NOMO-1 treated with DMSO at 0.1 percent for 48 hours (cell line): ENCODE results near the gene LYPD6.

ENCODE experiments used
- DNase-seq: peaks from one replicate; lab custom pipeline; 2025; ENCODE audit not compliant: unreplicated experiment; lab: John Stamatoyannopoulos, UW

The LYPD6 gene

GRCh38 chr2:149346272-149346671, 15.9 kb downstream of the LYPD6 start:
- no peak for DNase-seq

GRCh38 chr2:149348291-149348690, 17.9 kb downstream of the LYPD6 start:
- DNase-seq, result no peak

GRCh38 chr2:149353421-149353820, 23.0 kb downstream of the LYPD6 start:
- no peak for DNase-seq

GRCh38 chr2:149355716-149356422, 25.5 kb downstream of the LYPD6 start:
- no peak for DNase-seq

DNA sequence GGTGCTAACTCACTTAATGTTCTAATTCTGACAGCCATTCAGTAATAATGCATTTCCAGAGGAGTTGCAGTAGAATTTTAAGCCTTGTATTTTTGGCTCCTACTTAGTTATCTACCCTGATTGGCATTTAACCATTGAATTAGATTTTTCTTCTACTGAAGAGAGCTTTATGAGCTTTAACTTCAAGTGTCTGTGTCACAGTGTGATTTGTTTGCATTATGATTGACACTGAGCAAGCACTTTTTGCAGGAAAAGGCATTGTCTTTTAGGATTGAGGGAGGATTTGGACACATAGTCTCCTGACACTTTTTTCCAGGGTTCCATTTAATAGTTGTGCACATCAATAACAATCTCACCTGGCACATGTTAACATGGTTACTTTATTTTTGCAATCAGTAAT, 26.7 kb downstream of the LYPD6 start:
- no peak for DNase-seq

GRCh38 chr2:149360106-149360505, 29.7 kb downstream of the LYPD6 start:
- no peak for DNase-seq

GRCh38 chr2:149363958-149364357, 33.6 kb downstream of the LYPD6 start:
- DNase-seq, result no peak

GRCh38 chr2:149364839-149365238, 34.5 kb downstream of the LYPD6 start:
- DNase-seq, result no peak

- no peak for DNase-seq
Measured at GRCh38 chr2:149365931-149366583, 35.7 kb downstream of the LYPD6 start.

DNA sequence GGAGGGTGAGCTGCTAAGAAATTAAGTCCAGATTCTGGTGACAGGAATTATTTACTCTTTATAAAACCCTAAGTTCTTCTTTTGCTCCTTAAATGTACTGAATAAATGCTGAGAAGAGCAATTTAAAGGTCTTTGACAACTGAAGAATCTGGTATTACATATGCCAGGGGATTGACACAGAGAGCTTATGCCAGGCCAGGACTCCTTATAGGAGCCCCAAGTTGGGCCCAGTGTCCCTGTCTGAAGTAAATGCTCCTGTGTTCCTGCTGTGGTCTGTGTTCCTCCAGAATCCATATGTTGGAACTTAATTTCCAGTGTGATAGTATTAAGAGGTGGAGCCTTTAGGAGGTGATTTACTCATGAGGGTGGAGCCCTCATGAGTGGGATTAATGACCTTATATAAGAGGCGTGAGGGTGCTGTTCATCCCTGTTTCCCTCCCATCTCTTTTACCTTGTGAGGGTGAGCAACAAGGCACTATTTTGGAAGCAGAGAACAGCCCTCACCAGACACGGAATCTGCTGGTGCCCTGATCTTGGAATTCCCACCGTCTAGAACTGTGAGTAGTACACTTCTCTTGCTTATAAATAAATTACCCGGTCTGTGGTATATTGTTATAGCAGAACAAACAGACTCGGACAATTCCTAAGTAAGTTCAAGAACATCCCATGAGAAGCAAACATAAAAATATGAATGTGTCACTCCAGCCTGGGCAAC, 39.8 kb downstream of the LYPD6 start:
- DNase-seq, result no peak

DNA sequence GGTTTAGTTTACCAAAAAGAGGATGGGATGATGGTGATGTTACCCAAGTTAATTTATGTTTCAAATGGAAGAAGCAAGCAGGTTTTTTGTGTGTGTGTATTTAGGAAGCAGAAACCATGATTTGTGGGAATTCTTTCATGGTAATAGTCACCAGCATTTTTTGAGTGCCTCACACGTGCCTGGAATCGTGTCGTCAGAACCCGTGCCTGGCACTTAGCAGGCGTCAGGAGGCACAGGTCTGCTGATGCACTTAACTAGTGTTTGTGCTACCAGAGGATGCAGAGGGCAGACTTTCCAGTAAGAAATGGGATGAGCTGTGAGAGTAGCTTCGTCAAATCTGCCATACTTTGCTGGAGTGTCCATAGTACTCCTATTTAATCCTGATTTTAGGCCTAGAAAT, 41.1 kb downstream of the LYPD6 start:
- no peak for DNase-seq

- DNase-seq, result no peak
Measured at GRCh38 chr2:149375801-149376361, 45.5 kb downstream of the LYPD6 start.

DNA sequence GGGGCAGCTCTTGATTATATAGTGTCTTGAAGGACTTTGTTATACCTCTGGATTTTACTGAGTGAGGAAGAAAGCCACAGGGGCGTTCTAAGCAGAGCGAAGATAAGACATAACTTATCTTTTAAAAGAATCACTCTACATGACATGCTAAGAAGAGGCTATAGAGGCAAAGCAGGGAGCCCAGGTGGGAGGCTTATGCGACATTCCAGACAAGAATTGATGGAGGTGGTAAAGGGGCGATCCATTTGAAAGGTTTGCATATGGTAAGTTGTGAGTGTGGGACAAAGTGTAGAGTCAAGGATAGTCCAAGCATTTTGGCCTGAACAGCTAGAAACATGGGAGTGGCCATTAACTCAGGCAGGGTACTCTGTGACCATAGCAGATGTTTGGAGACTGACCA, 49.8 kb downstream of the LYPD6 start:
- no peak for DNase-seq

DNA sequence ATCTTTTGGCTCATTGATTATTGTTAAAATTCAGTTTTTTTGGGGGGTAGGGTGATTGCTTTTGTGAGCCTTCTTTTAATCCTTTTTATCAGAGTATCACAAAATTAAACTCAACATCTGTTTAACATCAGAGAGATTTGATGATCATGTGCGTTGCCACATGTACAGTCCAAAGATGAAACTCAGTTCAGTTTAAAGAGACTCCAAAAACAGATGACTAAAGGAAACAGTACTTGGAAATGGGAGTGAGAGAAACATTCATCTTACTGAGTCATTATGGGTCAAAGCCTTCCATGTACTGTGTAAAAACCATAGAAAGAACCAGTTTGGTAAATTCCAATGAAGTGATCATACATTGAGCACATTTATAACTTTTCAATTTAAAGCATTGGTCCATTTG, 53.0 kb downstream of the LYPD6 start:
- no peak for DNase-seq

DNA sequence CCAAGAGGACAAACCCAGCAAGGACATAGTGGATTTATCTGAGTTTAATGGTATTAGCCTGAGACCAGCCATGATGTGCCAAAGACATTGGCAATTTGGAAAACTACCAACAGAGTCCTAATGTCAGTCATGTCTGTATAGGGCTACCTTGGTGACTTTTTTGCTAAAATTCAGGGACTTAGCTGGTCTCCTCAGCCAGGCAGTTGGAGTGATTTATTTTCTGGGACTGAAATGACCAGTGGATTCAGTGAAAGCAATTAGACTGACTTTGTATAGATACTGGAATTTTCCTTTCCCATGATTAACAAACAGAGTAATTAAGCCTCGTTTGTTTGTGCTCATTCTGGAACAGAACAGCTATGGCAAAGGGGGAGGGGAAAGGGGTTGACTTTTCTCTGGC, 55.0 kb downstream of the LYPD6 start:
- no peak for DNase-seq

GRCh38 chr2:149387411-149387810, 57.0 kb downstream of the LYPD6 start:
- no peak for DNase-seq

DNA sequence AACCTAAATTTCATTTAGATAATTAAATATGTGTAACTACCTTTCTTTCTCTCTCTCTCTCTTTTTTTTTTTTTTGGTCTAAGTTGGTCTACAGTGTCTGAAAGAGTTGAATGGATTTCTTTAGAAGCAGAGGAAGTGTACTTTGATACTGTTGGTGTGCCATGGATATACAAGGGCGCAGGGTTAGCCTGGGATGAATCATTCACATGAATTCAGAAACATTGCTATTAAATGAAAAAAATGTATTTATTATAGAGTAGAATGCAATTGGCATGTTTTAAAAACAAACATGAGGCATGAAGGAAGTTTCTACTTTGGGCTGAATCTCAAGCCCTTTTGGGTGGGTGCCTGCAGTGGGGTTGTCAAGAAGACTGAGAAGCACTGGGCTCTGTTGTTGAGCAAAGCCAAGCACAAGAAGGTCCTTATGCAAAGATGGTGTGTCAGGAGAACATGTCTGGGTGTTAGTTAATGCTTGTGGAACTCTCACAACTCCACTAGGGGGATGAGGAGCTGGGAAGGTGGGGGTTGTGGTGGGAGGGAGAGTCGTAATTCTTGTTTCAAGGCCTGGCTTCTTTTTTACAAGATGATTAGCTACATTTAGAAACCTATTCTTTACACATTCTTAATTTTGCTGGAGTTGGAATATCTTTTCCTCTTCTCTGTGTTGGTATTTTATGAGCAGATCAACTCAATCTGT, 57.9 kb downstream of the LYPD6 start:
- DNase-seq, result no peak

DNA sequence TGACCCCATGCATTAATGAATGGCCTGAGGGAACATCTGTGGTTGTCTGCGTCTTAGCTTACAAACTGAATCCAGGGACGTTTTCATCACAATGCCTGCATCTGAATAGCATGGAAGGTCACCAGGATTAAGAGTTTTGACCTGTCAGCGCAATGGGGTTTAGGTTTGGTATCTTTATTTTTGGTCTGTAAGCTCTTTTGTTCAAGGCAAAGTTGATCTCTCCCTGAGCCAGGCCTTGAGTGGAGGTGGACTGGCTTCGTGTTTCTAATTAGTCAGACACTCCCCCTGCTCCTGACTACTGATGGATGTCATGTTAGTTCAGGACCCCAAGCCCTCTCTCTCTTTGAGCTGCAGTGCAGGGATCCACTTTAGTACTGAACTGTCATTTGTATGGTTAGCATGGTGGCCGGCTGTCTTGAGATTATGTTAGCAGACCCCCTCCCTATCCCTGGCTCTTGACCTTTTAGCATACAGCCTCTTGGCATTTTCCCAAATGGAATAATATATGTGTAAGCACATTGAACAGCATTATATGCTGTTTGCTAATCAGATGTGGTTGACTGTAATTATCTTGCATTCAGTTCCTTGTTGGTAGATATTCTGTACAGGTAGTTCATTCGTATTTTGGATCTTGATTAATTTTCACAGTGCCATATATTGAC, 59.2 kb downstream of the LYPD6 start:
- no peak for DNase-seq

DNA sequence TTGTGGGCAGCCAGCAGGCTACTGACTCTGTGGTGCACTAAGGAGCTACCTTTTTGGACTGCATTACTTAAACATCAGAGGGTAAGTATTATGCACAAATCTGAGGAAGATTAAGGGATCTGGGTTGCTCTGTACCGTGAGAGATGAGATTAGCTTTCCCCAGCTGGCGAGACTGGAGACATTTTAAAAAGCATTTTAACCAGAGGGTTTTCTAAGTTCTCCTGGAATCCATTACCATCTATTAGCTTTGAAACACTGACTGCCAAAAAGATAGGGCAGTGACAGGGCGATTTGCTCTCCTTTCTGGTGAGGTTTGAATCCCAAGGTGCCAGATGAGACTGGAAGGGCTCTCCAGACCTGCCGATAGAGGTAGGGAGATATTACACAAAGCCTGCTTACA, 63.2 kb downstream of the LYPD6 start:
- no peak for DNase-seq

DNA sequence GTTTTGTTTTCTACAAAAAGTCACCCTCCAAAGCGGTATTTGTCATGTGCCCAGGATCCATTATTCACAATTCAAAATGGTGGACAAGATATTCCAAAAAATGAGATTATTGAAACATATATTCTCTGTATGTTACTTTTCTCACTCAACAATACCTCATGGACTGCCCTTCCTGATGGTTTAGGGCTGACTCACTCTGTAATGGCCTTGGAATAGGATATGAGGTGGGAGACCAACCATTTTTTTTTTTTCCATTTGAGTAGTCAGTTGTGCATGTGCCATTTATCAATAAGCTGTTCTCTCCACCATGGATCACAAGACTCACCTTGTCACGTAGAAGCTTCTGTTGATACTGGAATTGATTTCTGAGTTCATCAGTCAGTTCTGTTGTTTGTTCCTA, 64.5 kb downstream of the LYPD6 start:
- DNase-seq, result no peak
